IgD-negative memory B cell (primary cell): Measurements from ENCODE around the gene RBPJ. TPM values are rescaled to one million over a fixed set of nuclear protein-coding genes. Genes with fewer than 3 reads are reported as not detected.
A peak's percentile ranks its signal among the peaks of the same experiment; 100 is the strongest.
"Not testable (repeated sequence)": the region's sequence is repeated elsewhere in the genome, so short reads cannot be mapped to it uniquely, and the experiment has no call there.

Source experiments
- H3K27ac Mint-ChIP-seq, 3 donors: one replicate each; pipeline ENCODE4 v1.8.0; 2020 to 2022; ENCODE audit warnings: mild to moderate bottlenecking in 3 of 3, mixed read lengths in 3 of 3, moderate library complexity in 1 of 3
- H3K27me3 Mint-ChIP-seq: one replicate; pipeline ENCODE4 v1.8.0; 2021; ENCODE audit warnings: mixed read lengths
- H3K36me3 Mint-ChIP-seq: one replicate; pipeline ENCODE4 v1.8.0; 2020; ENCODE audit warnings: mild to moderate bottlenecking, mixed read lengths
- H3K4me1 Mint-ChIP-seq, 3 donors: one replicate each; pipeline ENCODE4 v1.8.0; 2020 to 2022; ENCODE audit warnings: mixed read lengths in 3 of 3, mild to moderate bottlenecking in 1 of 3
- H3K4me3 Mint-ChIP-seq, 4 donors: one replicate each; pipeline ENCODE4 v1.8.0; 2020 to 2022; ENCODE audit warnings: mild to moderate bottlenecking in 4 of 4, mixed read lengths in 4 of 4, moderate library complexity in 3 of 4
- H3K9me3 Mint-ChIP-seq, 3 donors: one replicate each; pipeline ENCODE4 v1.8.0; 2020 to 2021; ENCODE audit warnings: mixed read lengths in 3 of 3, mild to moderate bottlenecking in 1 of 3
- polyA plus RNA-seq: library from polyadenylated mRNA; unstranded; fragments of 300-500 nt; fragmentation: Illumina TruSeq; gene quantifications from one replicate; pipeline ENCODE4 v1.2.3, GENCODE V29; 2021

The RBPJ gene
- polyA plus RNA-seq, 1 donor from 2014 or later = 55.5 TPM

GRCh38 chr4:26344901-26345564 lies 24.2 kb downstream of the RBPJ start:
- H3K4me1 Mint-ChIP-seq = peaks cover 15 to 51% (median 46%) of the 10 kb centered on the region in 3 donors
- no peak overlapping the region for H3K4me3 Mint-ChIP-seq
- H3K27ac Mint-ChIP-seq = no peak overlapping the region
- no peaks in the 10 kb centered on the region for H3K27me3 Mint-ChIP-seq
- H3K36me3 Mint-ChIP-seq = peaks cover 2% of the 10 kb centered on the region
- H3K9me3 Mint-ChIP-seq = peaks cover 0 to 1% (median 0%) of the 10 kb centered on the region in 3 donors

GRCh38 chr4:26345565-26345938 lies 24.7 kb downstream of the RBPJ start:
- H3K9me3 Mint-ChIP-seq = peaks cover 0 to 1% (median 0%) of the 10 kb centered on the region in 3 donors
- no peaks in the 10 kb centered on the region for H3K27me3 Mint-ChIP-seq
- no peak overlapping the region for H3K4me3 Mint-ChIP-seq
- peaks cover 17 to 52% (median 43%) of the 10 kb centered on the region in 3 donors for H3K4me1 Mint-ChIP-seq
- H3K36me3 Mint-ChIP-seq = peaks cover 2% of the 10 kb centered on the region
- peak overlapping the region in 1 of 3 donors; percentile 82 for H3K27ac Mint-ChIP-seq

- Mint-ChIP-seq H3K27me3 (no peaks in the 10 kb centered on the region), H3K4me1 (peaks cover 17 to 48% (median 37%) of the 10 kb centered on the region in 3 donors), H3K27ac (peak overlapping the region in 1 of 3 donors; percentile 82), H3K9me3 (peaks cover 0 to 1% (median 0%) of the 10 kb centered on the region in 3 donors), H3K4me3 (no peak overlapping the region), H3K36me3 (peaks cover 2% of the 10 kb centered on the region)
Observed at GRCh38 chr4:26346203-26346620, 25.4 kb downstream of the RBPJ start.

- Mint-ChIP-seq H3K4me1 (peaks cover 10 to 30% (median 22%) of the 10 kb centered on the region in 3 donors), H3K27ac (no peak overlapping the region), H3K27me3 (no peaks in the 10 kb centered on the region), H3K4me3 (no peak overlapping the region), H3K9me3 (peaks cover 0 to 1% (median 0%) of the 10 kb centered on the region in 3 donors), H3K36me3 (peaks cover 5% of the 10 kb centered on the region)
Observed at GRCh38 chr4:26349496-26349895, 28.7 kb downstream of the RBPJ start.

- peaks cover 0 to 1% (median 0%) of the 10 kb centered on the region in 3 donors for H3K9me3 Mint-ChIP-seq
- no peak overlapping the region for H3K27ac Mint-ChIP-seq
- H3K4me3 Mint-ChIP-seq = no peak overlapping the region
- no peaks in the 10 kb centered on the region for H3K27me3 Mint-ChIP-seq
- H3K4me1 Mint-ChIP-seq = peaks cover 10 to 15% (median 11%) of the 10 kb centered on the region in 3 donors
- peaks cover 5% of the 10 kb centered on the region for H3K36me3 Mint-ChIP-seq
Observed at GRCh38 chr4:26351685-26352084, 30.9 kb downstream of the RBPJ start.

GRCh38 chr4:26354491-26354890 lies 33.7 kb downstream of the RBPJ start:
- peaks cover 3 to 7% (median 6%) of the 10 kb centered on the region in 3 donors for H3K4me1 Mint-ChIP-seq
- peaks cover 3% of the 10 kb centered on the region for H3K36me3 Mint-ChIP-seq
- H3K9me3 Mint-ChIP-seq = no peaks in the 10 kb centered on the region
- no peak overlapping the region for H3K27ac Mint-ChIP-seq
- H3K27me3 Mint-ChIP-seq = no peaks in the 10 kb centered on the region
- no peak overlapping the region for H3K4me3 Mint-ChIP-seq

- H3K27me3 Mint-ChIP-seq = no peaks in the 10 kb centered on the region
- H3K4me1 Mint-ChIP-seq = peaks cover 3 to 8% (median 5%) of the 10 kb centered on the region in 3 donors
- H3K9me3 Mint-ChIP-seq = no peaks in the 10 kb centered on the region
- peaks cover 3% of the 10 kb centered on the region for H3K36me3 Mint-ChIP-seq
- no peak overlapping the region for H3K27ac Mint-ChIP-seq
- H3K4me3 Mint-ChIP-seq = peak overlapping the region in 1 of 4 donors; percentile 19
Observed at GRCh38 chr4:26355392-26356052, 34.7 kb downstream of the RBPJ start.

- H3K9me3 Mint-ChIP-seq = no peaks in the 10 kb centered on the region
- no peaks in the 10 kb centered on the region for H3K27me3 Mint-ChIP-seq
- no peak overlapping the region for H3K4me3 Mint-ChIP-seq
- peaks cover 7 to 11% (median 8%) of the 10 kb centered on the region in 3 donors for H3K4me1 Mint-ChIP-seq
- no peak overlapping the region for H3K27ac Mint-ChIP-seq
- H3K36me3 Mint-ChIP-seq = peaks cover 3% of the 10 kb centered on the region
Observed at GRCh38 chr4:26356081-26356501, 35.3 kb downstream of the RBPJ start.

- peaks cover 10% of the 10 kb centered on the region in 3 donors for H3K4me1 Mint-ChIP-seq
- not testable (repeated sequence) for H3K4me3 Mint-ChIP-seq, H3K36me3 Mint-ChIP-seq, H3K27me3 Mint-ChIP-seq, H3K9me3 Mint-ChIP-seq, H3K27ac Mint-ChIP-seq
Observed at GRCh38 chr4:26359521-26359920, 38.7 kb downstream of the RBPJ start.

GRCh38 chr4:26360273-26360672 lies 39.5 kb downstream of the RBPJ start:
- no peaks in the 10 kb centered on the region for H3K27me3 Mint-ChIP-seq
- no peak overlapping the region for H3K4me3 Mint-ChIP-seq
- no peaks in the 10 kb centered on the region for H3K36me3 Mint-ChIP-seq
- H3K4me1 Mint-ChIP-seq = peaks cover 7 to 10% (median 9%) of the 10 kb centered on the region in 3 donors
- H3K27ac Mint-ChIP-seq = no peak overlapping the region
- no peaks in the 10 kb centered on the region for H3K9me3 Mint-ChIP-seq

- Mint-ChIP-seq H3K4me1 (peaks cover 7 to 10% (median 9%) of the 10 kb centered on the region in 3 donors), H3K27me3 (no peaks in the 10 kb centered on the region), H3K4me3 (peak overlapping the region in 1 of 4 donors; percentile 34), H3K9me3 (no peaks in the 10 kb centered on the region), H3K36me3 (no peaks in the 10 kb centered on the region), H3K27ac (no peak overlapping the region)
Observed at GRCh38 chr4:26360864-26361263, 40.0 kb downstream of the RBPJ start.

- Mint-ChIP-seq H3K4me3 (peak overlapping the region in 1 of 4 donors; percentile 34), H3K9me3 (no peaks in the 10 kb centered on the region), H3K27ac (no peak overlapping the region), H3K4me1 (peaks cover 7 to 10% (median 9%) of the 10 kb centered on the region in 3 donors), H3K27me3 (no peaks in the 10 kb centered on the region), H3K36me3 (no peaks in the 10 kb centered on the region)
Observed at GRCh38 chr4:26361297-26361696, 40.5 kb downstream of the RBPJ start.

GRCh38 chr4:26362745-26363439 lies 42.1 kb downstream of the RBPJ start:
- Mint-ChIP-seq H3K9me3 (no peaks in the 10 kb centered on the region), H3K36me3 (peaks cover 2% of the 10 kb centered on the region), H3K4me1 (peaks cover 7 to 10% (median 10%) of the 10 kb centered on the region in 3 donors), H3K4me3 (no peak overlapping the region), H3K27me3 (no peaks in the 10 kb centered on the region), H3K27ac (no peak overlapping the region)

- H3K27me3 Mint-ChIP-seq = no peaks in the 10 kb centered on the region
- H3K27ac Mint-ChIP-seq = no peak overlapping the region
- H3K36me3 Mint-ChIP-seq = peaks cover 2% of the 10 kb centered on the region
- H3K4me3 Mint-ChIP-seq = no peak overlapping the region
- peaks cover 0 to 2% (median 0%) of the 10 kb centered on the region in 3 donors for H3K9me3 Mint-ChIP-seq
- peaks cover 6 to 11% (median 7%) of the 10 kb centered on the region in 3 donors for H3K4me1 Mint-ChIP-seq
Observed at GRCh38 chr4:26365537-26366150, 44.8 kb downstream of the RBPJ start.

GRCh38 chr4:26367811-26368210 lies 47.0 kb downstream of the RBPJ start:
- Mint-ChIP-seq H3K27me3 (no peaks in the 10 kb centered on the region), H3K4me3 (no peak overlapping the region), H3K27ac (no peak overlapping the region), H3K4me1 (peaks cover 8 to 9% (median 8%) of the 10 kb centered on the region in 3 donors), H3K9me3 (peaks cover 0 to 2% (median 0%) of the 10 kb centered on the region in 3 donors), H3K36me3 (peaks cover 5% of the 10 kb centered on the region)
